ENCODE data around the gene AJAP1.

Gene AJAP1

DNA sequence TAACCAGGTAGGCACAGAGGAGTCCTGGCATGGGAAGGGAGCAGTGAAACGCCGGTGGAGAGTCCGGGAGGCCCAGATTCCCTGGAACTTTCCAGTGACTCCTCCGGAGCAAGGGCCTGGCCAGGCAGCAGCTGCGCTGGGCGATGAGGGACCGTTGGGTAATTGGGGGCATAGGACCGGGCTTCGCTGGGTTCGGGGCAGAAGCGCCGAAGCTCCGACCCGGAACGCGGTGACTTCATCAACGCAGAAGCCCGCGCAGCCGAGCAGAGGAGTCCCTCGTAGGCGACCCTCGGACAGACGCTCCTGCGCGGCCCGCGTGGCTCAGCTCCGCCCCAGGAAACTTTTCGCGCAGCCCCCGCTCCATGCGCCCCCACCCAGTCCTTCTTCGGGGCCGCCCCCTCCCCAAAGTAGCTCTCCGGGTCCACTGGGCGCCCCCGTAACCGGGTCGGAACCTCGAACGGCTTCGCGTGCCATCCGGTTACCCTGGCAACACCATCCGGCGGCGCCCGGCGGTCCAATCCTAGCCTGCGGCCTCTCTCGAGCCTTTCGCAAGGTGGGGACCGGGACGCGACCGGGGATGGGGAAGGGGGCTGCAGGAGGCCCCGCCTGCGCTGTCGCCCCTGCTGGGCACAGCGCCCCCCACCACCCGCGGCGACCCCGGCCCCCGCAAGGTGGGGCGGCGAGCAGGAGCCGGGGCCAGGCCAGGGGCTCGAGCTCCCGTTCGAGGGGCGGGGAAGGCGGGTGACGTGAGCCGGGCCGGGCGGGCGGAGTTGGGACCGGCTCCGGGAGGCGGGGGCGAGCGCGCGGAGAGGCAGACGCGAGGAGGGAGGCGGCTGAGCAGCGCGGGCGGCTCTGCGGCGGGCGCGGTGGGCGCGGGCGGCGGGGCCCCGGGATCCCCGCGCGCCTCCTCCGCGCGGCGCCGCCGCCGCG, at the start of gene AJAP1:
AJAP1 (plus strand) TSS at position 814 of the 930 bp plus-strand sequence. CDS start 817 bp downstream, outside the sequence.
- TF ChIP-seq, protein P1, sequence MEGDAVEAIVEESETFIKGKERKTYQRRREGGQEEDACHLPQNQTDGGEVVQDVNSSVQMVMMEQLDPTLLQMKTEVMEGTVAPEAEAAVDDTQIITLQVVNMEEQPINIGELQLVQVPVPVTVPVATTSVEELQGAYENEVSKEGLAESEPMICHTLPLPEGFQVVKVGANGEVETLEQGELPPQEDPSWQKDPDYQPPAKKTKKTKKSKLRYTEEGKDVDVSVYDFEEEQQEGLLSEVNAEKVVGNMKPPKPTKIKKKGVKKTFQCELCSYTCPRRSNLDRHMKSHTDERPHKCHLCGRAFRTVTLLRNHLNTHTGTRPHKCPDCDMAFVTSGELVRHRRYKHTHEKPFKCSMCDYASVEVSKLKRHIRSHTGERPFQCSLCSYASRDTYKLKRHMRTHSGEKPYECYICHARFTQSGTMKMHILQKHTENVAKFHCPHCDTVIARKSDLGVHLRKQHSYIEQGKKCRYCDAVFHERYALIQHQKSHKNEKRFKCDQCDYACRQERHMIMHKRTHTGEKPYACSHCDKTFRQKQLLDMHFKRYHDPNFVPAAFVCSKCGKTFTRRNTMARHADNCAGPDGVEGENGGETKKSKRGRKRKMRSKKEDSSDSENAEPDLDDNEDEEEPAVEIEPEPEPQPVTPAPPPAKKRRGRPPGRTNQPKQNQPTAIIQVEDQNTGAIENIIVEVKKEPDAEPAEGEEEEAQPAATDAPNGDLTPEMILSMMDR (IDR thresholded peaks at IDR 0.05; ENCODE audit: low read length, missing control alignments) = no peak
- no peak for DNase-seq (ENCODE audit: low read depth)
- H3K4me3 ChIP-seq (replicated peaks; ENCODE audit: low read depth, low read length) = no peak within 1 kb of the TSS

- DNase-seq (ENCODE audit: low read depth) = no peak
- TF ChIP-seq, protein P1 (IDR thresholded peaks at IDR 0.05; ENCODE audit: low read length, missing control alignments) = no peak
- no peak overlapping the region for H3K4me3 ChIP-seq (replicated peaks; ENCODE audit: low read depth, low read length)
Measured at GRCh38 chr1:4605158-4605557, 49.3 kb upstream of the AJAP1 start.

DNA sequence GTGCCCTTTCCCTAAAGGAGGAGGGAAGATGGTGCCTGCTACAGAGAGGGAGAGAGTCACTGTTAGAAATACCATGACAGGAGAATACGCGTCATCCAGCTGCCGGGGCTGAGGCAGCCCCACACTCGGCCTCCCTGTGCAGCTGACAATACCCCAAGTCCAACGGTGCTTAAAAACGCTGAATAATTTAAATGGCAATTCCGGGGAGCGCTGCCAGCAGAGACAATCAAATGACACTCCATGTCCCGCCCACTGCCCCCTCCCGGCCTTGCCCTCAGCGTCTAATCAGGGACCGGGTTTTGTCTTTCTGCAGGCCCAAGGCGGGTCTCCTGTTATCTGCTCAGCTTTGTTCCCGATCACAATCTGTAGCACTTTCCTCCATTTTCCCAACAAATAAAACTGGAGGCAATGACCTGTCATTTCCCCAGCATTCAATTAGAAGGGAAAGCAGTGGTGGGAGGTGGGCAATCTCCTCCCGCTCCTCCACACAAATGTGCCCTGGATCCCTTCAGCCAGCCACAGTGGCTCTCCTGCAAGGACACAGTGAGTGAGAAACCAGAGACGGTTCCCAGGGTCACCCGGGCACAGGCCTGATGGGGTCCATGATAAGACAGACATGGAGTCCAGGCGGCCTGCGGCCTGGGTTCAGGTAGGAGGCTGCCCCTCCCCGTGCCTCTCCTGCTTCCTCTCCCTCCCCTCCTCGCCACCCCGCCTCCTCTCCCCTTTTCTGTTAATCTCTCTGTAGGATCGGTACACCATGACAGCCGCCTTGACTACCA, 42.7 kb upstream of the AJAP1 start:
- no peak overlapping the region for H3K4me3 ChIP-seq (replicated peaks; ENCODE audit: low read depth, low read length)
- no peak for DNase-seq (ENCODE audit: low read depth)
- TF ChIP-seq, protein P1 (IDR thresholded peaks at IDR 0.05; ENCODE audit: low read length, missing control alignments) = no peak

- TF ChIP-seq, protein P1 (IDR thresholded peaks at IDR 0.05; ENCODE audit: low read length, missing control alignments) = no peak
- no peak for DNase-seq (ENCODE audit: low read depth)
- H3K4me3 ChIP-seq (replicated peaks; ENCODE audit: low read depth, low read length) = no peak overlapping the region
Measured at GRCh38 chr1:4612991-4613390, 41.4 kb upstream of the AJAP1 start.

- no peak overlapping the region for H3K4me3 ChIP-seq (replicated peaks; ENCODE audit: low read depth, low read length)
- DNase-seq (ENCODE audit: low read depth) = no peak
- TF ChIP-seq, protein P1 (IDR thresholded peaks at IDR 0.05; ENCODE audit: low read length, missing control alignments) = no peak
Measured at GRCh38 chr1:4613606-4614370, 40.6 kb upstream of the AJAP1 start.

DNA sequence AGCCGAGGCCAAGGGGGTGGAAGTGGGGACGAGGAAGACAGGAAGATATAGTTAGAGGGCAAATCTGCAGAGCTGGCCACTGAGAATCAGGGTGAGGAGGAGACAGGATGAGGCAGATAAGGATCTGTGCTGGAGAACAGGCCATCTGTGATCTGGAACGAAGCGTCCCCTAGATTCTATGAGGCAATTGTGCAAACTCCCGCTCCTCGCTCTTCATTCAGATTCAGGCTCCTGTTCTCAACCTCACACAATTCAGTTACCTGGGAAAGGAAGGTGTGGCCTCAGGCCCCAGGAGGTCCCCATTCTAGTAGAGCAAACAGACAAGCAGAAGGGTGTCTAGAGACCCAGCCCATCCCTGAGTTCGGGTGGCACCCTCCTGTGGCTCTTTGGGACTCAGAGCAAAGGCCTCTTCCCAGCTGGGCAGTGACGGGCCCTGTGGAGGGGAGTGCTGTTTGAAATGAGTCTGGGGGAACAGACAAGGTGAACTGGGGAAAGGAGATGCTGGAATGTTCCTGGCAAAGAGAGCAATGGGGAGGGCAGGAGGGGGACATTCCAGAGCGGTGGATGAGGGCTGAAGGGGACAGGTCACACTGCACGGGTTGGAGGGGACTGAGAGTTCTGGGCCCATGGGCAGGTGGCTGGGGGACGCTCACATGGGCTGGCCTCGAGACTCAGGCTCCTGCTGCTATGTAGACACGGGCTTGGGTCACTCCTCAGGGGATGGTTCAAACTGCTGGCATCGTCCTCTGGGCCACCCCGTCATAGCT, 39.9 kb upstream of the AJAP1 start:
- no peak overlapping the region for H3K4me3 ChIP-seq (replicated peaks; ENCODE audit: low read depth, low read length)
- no peak for DNase-seq (ENCODE audit: low read depth)
- TF ChIP-seq, protein P1 (IDR thresholded peaks at IDR 0.05; ENCODE audit: low read length, missing control alignments) = no peak

All from fibroblast of pulmonary artery (primary cell).